BJ (cell line): ENCODE data around the gene ST6GALNAC1. TPM values are rescaled to one million over a fixed set of nuclear protein-coding genes. Genes with fewer than 3 reads are reported as not detected.

Experiments
- CTCF ChIA-PET: fragments of 350-600 bp; formaldehyde crosslinking; extraction: SDS; loops from one replicate; lab custom pipeline; 2021; ENCODE audit warnings: antibody characterized with exemption, inconsistent platforms; lab: Yijun Ruan, JAX
- POLR2A ChIA-PET: fragments of 300-600 bp; sonication (Branson Sonifier 250); formaldehyde crosslinking; extraction: SDS; loops from one replicate; lab custom pipeline; 2021; ENCODE audit warnings: antibody characterized with exemption; lab: Charles Lee
- DNase-seq: peaks from one replicate; pipeline ENCODE4 v3.0.0-alpha.2; 2011; ENCODE audit warnings: low read depth
- H3K27me3 ChIP-seq: 2 replicates; pipeline ENCODE4 v1.6.0; 2011; ENCODE audit warnings: low read length; ENCODE audit not compliant: control insufficient read depth, insufficient read depth
- H3K36me3 ChIP-seq: 2 replicates; pipeline ENCODE4 v1.5.1; 2011; ENCODE audit warnings: low read length; ENCODE audit not compliant: control insufficient read depth, insufficient read depth
- H3K4me3 ChIP-seq: 2 replicates; pipeline ENCODE4 v1.5.1; 2011; ENCODE audit warnings: low read depth, mild to moderate bottlenecking, control low read depth, low read length
- polyA plus RNA-seq: library from polyadenylated mRNA; depleted of rRNA; stranded (reverse); fragments of >200 nt; gene quantifications from 2 replicates; pipeline ENCODE4 v1.2.3, GENCODE V29; 2011
- TF ChIP-seq, protein P1 (sequence below): IDR thresholded peaks from 2 replicates; pipeline ENCODE4 v1.5.1; 2011; ENCODE audit warnings: low read depth, mild to moderate bottlenecking, control low read depth, inconsistent platforms, low read length, moderate library complexity; ENCODE audit not compliant: insufficient read depth

The ST6GALNAC1 gene
- polyA plus RNA-seq, 1 experiment = not detected

GRCh38 chr17:76684756-76685155 is 41.2 kb upstream of the ST6GALNAC1 start:
- CTCF ChIA-PET = interaction anchor here (1.0 to 1.2 kb wide), 3 partner anchors 13 to 162 kb away, joined by 3 read pairs; no protein-coding TSS in a partner anchor
- no peaks in the 10 kb centered on the region for H3K27me3 ChIP-seq
- no peak overlapping the region for H3K4me3 ChIP-seq
- DNase-seq = no peak
- H3K36me3 ChIP-seq = peaks cover 28% of the 10 kb centered on the region
- TF ChIP-seq, protein P1, sequence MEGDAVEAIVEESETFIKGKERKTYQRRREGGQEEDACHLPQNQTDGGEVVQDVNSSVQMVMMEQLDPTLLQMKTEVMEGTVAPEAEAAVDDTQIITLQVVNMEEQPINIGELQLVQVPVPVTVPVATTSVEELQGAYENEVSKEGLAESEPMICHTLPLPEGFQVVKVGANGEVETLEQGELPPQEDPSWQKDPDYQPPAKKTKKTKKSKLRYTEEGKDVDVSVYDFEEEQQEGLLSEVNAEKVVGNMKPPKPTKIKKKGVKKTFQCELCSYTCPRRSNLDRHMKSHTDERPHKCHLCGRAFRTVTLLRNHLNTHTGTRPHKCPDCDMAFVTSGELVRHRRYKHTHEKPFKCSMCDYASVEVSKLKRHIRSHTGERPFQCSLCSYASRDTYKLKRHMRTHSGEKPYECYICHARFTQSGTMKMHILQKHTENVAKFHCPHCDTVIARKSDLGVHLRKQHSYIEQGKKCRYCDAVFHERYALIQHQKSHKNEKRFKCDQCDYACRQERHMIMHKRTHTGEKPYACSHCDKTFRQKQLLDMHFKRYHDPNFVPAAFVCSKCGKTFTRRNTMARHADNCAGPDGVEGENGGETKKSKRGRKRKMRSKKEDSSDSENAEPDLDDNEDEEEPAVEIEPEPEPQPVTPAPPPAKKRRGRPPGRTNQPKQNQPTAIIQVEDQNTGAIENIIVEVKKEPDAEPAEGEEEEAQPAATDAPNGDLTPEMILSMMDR = no peak
- POLR2A ChIA-PET = no interaction called here

DNA sequence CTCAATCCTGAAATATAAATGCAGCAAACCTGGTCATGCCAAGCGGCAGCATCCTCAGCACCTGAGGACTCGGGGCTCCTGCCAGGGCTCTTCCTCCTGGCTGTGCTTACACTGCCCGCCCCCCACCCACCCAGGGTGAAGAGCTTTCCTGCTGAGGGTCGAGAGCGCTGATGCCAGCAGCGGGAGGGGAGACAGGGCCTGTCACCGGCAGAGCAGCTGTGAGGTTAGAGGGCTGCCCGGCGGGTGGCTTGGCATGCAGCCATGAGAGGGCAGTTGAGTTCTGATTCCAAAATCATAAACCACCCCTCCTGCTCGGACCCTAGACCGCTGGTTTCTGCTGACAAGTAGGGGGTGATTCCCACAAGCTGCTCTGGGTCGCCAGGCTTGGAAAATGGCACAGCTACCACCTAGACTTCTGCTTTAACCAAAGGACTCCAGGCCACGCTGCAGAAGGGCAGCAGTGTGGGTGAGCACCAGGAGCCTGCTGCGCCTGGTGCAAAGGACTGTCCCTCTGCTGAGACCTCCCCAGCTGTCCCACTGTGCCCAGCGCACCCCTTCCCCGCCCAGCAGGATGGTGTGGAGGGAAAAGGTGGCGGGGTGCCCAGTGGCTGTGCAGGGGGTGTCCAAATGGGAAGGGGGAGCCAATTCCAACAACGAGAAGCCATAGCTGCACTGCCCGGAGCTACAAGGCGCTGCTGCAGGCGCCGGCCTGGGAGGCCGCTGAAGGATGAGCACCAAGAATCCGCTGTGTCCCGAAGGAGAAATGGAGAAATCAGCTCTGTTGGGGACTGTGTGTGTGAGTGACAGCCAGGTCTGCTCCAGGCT is 40.6 kb upstream of the ST6GALNAC1 start:
- CTCF ChIA-PET = interaction anchor here (0.8 to 1.2 kb wide), 4 partner anchors 12 to 161 kb away, joined by 3 read pairs; no protein-coding TSS in a partner anchor
- H3K4me3 ChIP-seq = no peak overlapping the region

DNA sequence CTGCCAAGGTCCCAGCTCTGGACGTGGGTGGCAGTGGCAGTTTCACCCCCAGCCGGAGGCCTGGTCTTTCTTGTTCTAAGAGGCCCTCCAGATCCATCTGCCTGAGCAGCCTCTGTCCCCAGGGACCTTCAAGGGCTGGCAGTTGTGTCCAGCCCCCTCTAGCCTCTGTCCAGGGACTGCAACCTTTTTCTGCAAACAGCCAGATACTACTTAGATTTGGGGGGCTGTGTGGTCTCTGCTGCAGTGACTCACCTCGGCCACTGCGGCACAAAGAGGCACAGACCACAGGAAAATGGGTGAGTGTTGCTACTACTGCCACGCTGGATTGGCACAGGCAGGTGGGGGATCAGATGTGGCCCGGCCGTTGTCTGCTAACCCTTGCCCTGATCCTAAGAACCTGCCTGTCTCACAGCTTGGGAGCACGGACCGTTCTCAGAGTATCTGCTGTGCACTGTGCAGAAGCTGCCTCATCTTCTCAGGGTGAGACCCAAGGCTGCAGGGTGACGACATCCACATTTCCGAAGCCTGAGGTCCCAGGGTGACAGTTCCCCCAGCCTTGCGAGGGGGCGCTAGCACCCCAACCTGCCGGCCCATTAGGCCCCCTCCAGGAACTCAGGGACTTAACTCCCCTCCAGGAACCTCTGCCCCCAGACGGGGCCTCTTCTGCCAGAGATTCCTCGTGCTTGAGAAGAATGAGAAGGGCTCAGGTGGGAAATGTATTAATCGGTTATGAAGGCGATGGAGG is 39.6 kb upstream of the ST6GALNAC1 start:
- Histone ChIP-seq H3K27me3 (no peaks in the 10 kb centered on the region), H3K4me3 (no peak overlapping the region), H3K36me3 (peaks cover 33% of the 10 kb centered on the region)
- DNase-seq = no peak
- TF ChIP-seq, protein P1 = no peak
- ChIA-PET CTCF (interaction anchor here (0.8 to 2.7 kb wide), 3 partner anchors 25 to 124 kb away, joined by 3 to 21 read pairs (median 3); no protein-coding TSS in a partner anchor), POLR2A (no interaction called here)

More for the DNA sequence above, 40.6 kb upstream of the ST6GALNAC1 start:
- TF ChIP-seq, protein P1 = no peak
- no peak for DNase-seq
- H3K36me3 ChIP-seq = peaks cover 30% of the 10 kb centered on the region
- POLR2A ChIA-PET = no interaction called here
- no peaks in the 10 kb centered on the region for H3K27me3 ChIP-seq

- Histone ChIP-seq H3K36me3 (peaks cover 34% of the 10 kb centered on the region), H3K27me3 (no peaks in the 10 kb centered on the region), H3K4me3 (no peak overlapping the region)
- no peak for DNase-seq
- POLR2A ChIA-PET = interaction anchor here (0.6 kb wide), 1 partner anchor 101 kb away, joined by 9 read pairs; no protein-coding TSS in a partner anchor
- TF ChIP-seq, protein P1 = no peak
- CTCF ChIA-PET = interaction anchor here (0.9 to 2.7 kb wide), 23 partner anchors 9 to 169 kb away, joined by 3 to 21 read pairs (median 7); partner anchors contain the start of genes JMJD6 and METTL23
Observed at GRCh38 chr17:76682296-76682695, 38.7 kb upstream of the ST6GALNAC1 start.
